ENCODE results near the gene ACAA1. TPM values are rescaled to one million over a fixed set of nuclear protein-coding genes. Genes with fewer than 3 reads are reported as not detected.

ACAA1 gene
- total and polyA plus RNA-seq, 12 donors, result 42.3 to 200 (median 106) TPM

- Histone ChIP-seq H3K4me1 (replicated peaks in 1 of 2) (no peaks in the 10 kb centered on the region), H3K36me3 (replicated peaks in 1 of 2) (peaks cover 0 to 10% of the 10 kb centered on the region in 2 donors), H3K27me3 (no peaks in the 10 kb centered on the region), H3K4me3 (no peak overlapping the region), H3K9me3 (replicated peaks in 1 of 3) (no peaks in the 10 kb centered on the region), H3K27ac (no peak overlapping the region)
- DNase-seq, result no peak
- WGBS, 4 donors, result 81 to 89% (median 86%) methylated on average over 2 of the region's 2 CpGs
- TF ChIP-seq, protein P1, sequence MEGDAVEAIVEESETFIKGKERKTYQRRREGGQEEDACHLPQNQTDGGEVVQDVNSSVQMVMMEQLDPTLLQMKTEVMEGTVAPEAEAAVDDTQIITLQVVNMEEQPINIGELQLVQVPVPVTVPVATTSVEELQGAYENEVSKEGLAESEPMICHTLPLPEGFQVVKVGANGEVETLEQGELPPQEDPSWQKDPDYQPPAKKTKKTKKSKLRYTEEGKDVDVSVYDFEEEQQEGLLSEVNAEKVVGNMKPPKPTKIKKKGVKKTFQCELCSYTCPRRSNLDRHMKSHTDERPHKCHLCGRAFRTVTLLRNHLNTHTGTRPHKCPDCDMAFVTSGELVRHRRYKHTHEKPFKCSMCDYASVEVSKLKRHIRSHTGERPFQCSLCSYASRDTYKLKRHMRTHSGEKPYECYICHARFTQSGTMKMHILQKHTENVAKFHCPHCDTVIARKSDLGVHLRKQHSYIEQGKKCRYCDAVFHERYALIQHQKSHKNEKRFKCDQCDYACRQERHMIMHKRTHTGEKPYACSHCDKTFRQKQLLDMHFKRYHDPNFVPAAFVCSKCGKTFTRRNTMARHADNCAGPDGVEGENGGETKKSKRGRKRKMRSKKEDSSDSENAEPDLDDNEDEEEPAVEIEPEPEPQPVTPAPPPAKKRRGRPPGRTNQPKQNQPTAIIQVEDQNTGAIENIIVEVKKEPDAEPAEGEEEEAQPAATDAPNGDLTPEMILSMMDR (IDR thresholded peaks at IDR 0.05), result no peak
- no peak for TF ChIP-seq POLR2A (IDR thresholded peaks at IDR 0.05)
- intact Hi-C loops (cut with DNase I), result loop anchor here in 1 of 2 donors (10.0 kb wide), 1 partner anchor 338 kb away; no protein-coding TSS in a partner anchor
Observed at GRCh38 chr3:38146504-38146903, 9.6 kb upstream of the ACAA1 start.

DNA sequence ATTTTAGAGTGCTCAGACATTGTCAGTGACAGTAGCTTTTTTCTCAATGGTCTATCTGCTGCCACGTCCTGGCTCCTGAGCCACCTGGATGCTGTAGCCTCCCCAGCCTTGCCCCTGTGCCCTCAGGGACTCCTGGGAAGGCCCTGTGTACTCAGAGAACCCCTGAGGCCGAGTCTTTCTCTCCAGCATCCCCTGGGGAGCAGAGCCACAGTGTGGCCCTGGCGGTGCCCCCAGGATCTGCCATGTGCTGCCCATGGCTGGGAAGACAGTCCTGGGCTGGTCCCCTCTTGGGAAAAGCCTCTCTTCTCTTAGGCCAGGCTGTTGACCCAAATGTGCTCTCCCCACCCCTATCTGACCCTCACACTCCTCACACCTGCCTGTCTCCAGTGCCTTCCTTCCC, 6.6 kb upstream of the ACAA1 start:
- WGBS, 4 donors, result 54 to 74% (median 71%) methylated on average over 1 to 3 of the region's 3 CpGs
- TF ChIP-seq, protein P1 (IDR thresholded peaks at IDR 0.05), result no peak
- intact Hi-C loops (cut with DNase I), result loop anchor here in 1 of 2 donors (10.0 kb wide), 1 partner anchor 341 kb away; no protein-coding TSS in a partner anchor
- Histone ChIP-seq H3K4me3 (no peak overlapping the region), H3K27ac (no peak overlapping the region), H3K9me3 (replicated peaks in 1 of 3) (no peaks in the 10 kb centered on the region), H3K27me3 (no peaks in the 10 kb centered on the region), H3K36me3 (replicated peaks in 1 of 2) (peaks cover 0 to 20% of the 10 kb centered on the region in 2 donors), H3K4me1 (replicated peaks in 1 of 2) (peaks cover 0 to 15% of the 10 kb centered on the region in 2 donors)
- DNase-seq, result peak in 1 of 7 donors; percentile 42

- WGBS, 4 donors, result 72 to 90% (median 87%) methylated on average over 1 of the region's 1 CpG
- H3K9me3 ChIP-seq (replicated peaks in 1 of 3), result no peaks in the 10 kb centered on the region
- H3K4me3 ChIP-seq, result no peak overlapping the region
- intact Hi-C loops (cut with DNase I), result loop anchor here in 1 of 2 donors (10.0 kb wide), 1 partner anchor 342 kb away; no protein-coding TSS in a partner anchor
- no peak overlapping the region for H3K27ac ChIP-seq
- H3K36me3 ChIP-seq (replicated peaks in 1 of 2), result peaks cover 0 to 20% of the 10 kb centered on the region in 2 donors
- no peak for TF ChIP-seq POLR2A (IDR thresholded peaks at IDR 0.05)
- TF ChIP-seq, protein P1 (IDR thresholded peaks at IDR 0.05), result no peak
- H3K4me1 ChIP-seq (replicated peaks in 1 of 2), result peaks cover 3 to 19% of the 10 kb centered on the region in 2 donors
- no peaks in the 10 kb centered on the region for H3K27me3 ChIP-seq
- DNase-seq, result peak in 1 of 7 donors; percentile 44
Observed at GRCh38 chr3:38142959-38143358, 6.0 kb upstream of the ACAA1 start.

GRCh38 chr3:38141952-38142273, 5.0 kb upstream of the ACAA1 start:
- DNase-seq, result peak in 1 of 7 donors; percentile 46
- intact Hi-C loops (cut with DNase I), result loop anchor here in 1 of 2 donors (10.0 kb wide), 1 partner anchor 343 kb away; no protein-coding TSS in a partner anchor
- Histone ChIP-seq H3K9me3 (replicated peaks in 1 of 3) (no peaks in the 10 kb centered on the region), H3K4me3 (no peak overlapping the region), H3K36me3 (replicated peaks in 1 of 2) (peaks cover 0 to 20% of the 10 kb centered on the region in 2 donors), H3K4me1 (replicated peaks in 1 of 2) (peaks cover 8 to 24% of the 10 kb centered on the region in 2 donors), H3K27me3 (no peaks in the 10 kb centered on the region), H3K27ac (no peak overlapping the region)
- 94 to 100% (median 99%) methylated on average over 2 of the region's 2 CpGs for WGBS, 4 donors
- TF ChIP-seq, protein P1 (IDR thresholded peaks at IDR 0.05), result no peak
- no peak for TF ChIP-seq POLR2A (IDR thresholded peaks at IDR 0.05)
